ENCODE measurements around the gene TICAM2. TPM values are rescaled to one million over a fixed set of nuclear protein-coding genes. Genes with fewer than 3 reads are reported as not detected.
A peak's percentile ranks its signal among the peaks of the same experiment; 100 is the strongest.

The TICAM2 gene
- total RNA-seq, 4 donors from 2014 or later: 0.59 to 1.3 (median 0.78) TPM

GRCh38 chr5:115545351-115545882 is 56.9 kb downstream of the TICAM2 start:
- no peak for ATAC-seq
- intact Hi-C loops (cut with DNase I; ENCODE audit: low total_unique reads): loop anchor here (2.0 kb wide), 1 partner anchor 123 kb away; no protein-coding TSS in a partner anchor

GRCh38 chr5:115544436-115545350 is 57.6 kb downstream of the TICAM2 start, which contains the start of gene FEM1C:
Gene FEM1C (minus strand): TSS chr5:115544775. CDS start chr5:115543493, 1,282 bp downstream.
- Histone ChIP-seq H3K4me1 (peaks cover 18 to 21% of the 10 kb centered on the region in 2 donors), H3K4me3 (peak within 1 kb of the TSS; percentile 85 to 96 (median 88)), H3K9me3 (no peaks in the 10 kb centered on the region), H3K36me3 (peaks cover 0 to 6% of the 10 kb centered on the region in 2 donors), H3K27me3 (no peaks in the 10 kb centered on the region), H3K27ac (peak within 1 kb of the TSS; percentile 96 to 99 (median 98))
- intact Hi-C loops (cut with DNase I; ENCODE audit: low total_unique reads): loop anchor here (1.0 to 5.0 kb wide), 5 partner anchors 83 to 298 kb away; partner anchors contain the start of genes AP3S1, ATG12 and TMED7
- TF ChIP-seq CTCF (IDR thresholded peaks at IDR 0.05 in 4 of 5, conservative IDR thresholded peaks at IDR 0.05 in 1 of 5): no peak
- peak; percentile 99 for TF ChIP-seq POLR2A (IDR thresholded peaks at IDR 0.05)
- ATAC-seq (peak; percentile 86 to 88), DNase-seq (peak; percentile 97)
- in situ Hi-C loops (cut with MboI; ENCODE audit: low sequenced_read_pairs in 4 of 4): loop anchor here in 2 of 4 donors (10.0 kb wide), 1 partner anchor 170 kb away; no protein-coding TSS in a partner anchor

More at GRCh38 chr5:115545351-115545882, 56.9 kb downstream of the TICAM2 start:
- DNase-seq: no peak
- Histone ChIP-seq H3K9me3 (no peaks in the 10 kb centered on the region), H3K27ac (peak overlapping the region; percentile 88 to 98 (median 96)), H3K36me3 (peaks cover 0 to 6% of the 10 kb centered on the region in 2 donors), H3K4me3 (peak overlapping the region in 3 of 4 donors; percentile 51 to 86 (median 66)), H3K27me3 (no peaks in the 10 kb centered on the region), H3K4me1 (peaks cover 10 to 14% of the 10 kb centered on the region in 2 donors)
- no peak for TF ChIP-seq POLR2A (IDR thresholded peaks at IDR 0.05)
- no peak for TF ChIP-seq CTCF (IDR thresholded peaks at IDR 0.05 in 4 of 5, conservative IDR thresholded peaks at IDR 0.05 in 1 of 5)
- in situ Hi-C loops (cut with MboI; ENCODE audit: low sequenced_read_pairs in 4 of 4): loop anchor here in 2 of 4 donors (10.0 kb wide), 1 partner anchor 171 kb away; no protein-coding TSS in a partner anchor

DNA sequence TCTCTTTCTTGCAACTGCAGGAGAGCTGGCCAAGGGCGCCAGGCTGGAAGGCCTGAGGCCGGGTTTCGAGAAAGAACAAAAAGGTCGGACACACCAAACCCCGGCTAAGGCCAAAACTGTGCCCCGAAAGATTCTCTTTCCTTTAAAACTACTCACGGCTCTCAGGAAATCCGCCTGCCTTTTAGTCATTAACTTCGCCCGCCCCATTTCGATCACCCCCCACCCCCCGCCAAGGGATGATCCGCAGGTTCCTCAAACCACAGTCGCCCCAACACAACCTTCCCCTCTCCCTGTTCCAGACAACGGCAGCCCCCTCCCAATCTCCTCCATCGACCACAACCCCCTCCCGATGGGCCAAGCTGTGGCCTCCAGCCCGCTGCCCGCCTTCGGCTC is 58.2 kb downstream of the TICAM2 start:
- TF ChIP-seq POLR2A (IDR thresholded peaks at IDR 0.05) (no peak), CTCF (IDR thresholded peaks at IDR 0.05 in 4 of 5, conservative IDR thresholded peaks at IDR 0.05 in 1 of 5) (no peak)
- peaks cover 24 to 28% of the 10 kb centered on the region in 2 donors for H3K4me1 ChIP-seq
- DNase-seq (peak in 1 of 2 donors; percentile 57), ATAC-seq (peak; percentile 34 to 42)
- H3K36me3 ChIP-seq: peaks cover 0 to 6% of the 10 kb centered on the region in 2 donors
- H3K27me3 ChIP-seq: no peaks in the 10 kb centered on the region
- peak overlapping the region; percentile 96 to 99 (median 98) for H3K27ac ChIP-seq
- in situ Hi-C loops (cut with MboI; ENCODE audit: low sequenced_read_pairs in 4 of 4) (loop anchor here in 2 of 4 donors (10.0 kb wide), 1 partner anchor 169 kb away; no protein-coding TSS in a partner anchor), intact Hi-C loops (cut with DNase I; ENCODE audit: low total_unique reads) (loop anchor here (1.0 to 5.0 kb wide), 5 partner anchors 83 to 298 kb away; partner anchors contain the start of genes AP3S1, ATG12 and TMED7)
- H3K4me3 ChIP-seq: peak overlapping the region; percentile 85 to 96 (median 88)
- H3K9me3 ChIP-seq: no peaks in the 10 kb centered on the region

DNA sequence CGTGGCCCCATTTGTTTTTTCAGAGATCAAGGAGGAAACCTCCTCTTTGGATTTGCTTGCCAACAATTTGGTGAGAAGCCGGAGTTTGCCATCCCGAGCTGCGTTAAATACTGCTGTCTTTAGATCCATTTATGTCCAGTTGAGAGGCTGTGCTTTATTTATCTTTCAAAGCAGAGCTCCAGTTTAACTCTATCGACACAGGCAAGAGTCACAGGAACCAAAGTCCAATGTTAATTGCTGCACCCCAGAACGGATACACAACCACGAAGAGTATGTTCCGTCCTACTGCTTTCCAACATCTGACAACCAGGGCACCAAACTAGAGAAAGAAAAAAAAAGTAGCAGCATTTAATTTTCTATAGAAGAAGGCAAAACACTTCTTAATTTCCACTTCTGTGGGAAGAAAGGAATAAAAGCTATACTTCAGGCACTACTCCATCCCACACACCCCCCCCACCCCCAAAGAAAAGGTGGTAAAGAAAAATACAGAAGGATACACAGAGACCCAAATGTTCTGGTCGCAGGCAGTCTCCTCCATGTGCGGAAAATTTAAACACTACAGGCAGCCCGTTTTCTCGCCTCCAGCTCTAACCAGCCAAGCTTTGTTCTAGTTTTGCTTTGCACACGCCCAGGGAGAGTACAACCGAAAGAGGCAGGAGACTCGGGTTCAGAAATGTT is 58.8 kb downstream of the TICAM2 start:
- DNase-seq (peak in 1 of 2 donors; percentile 26), ATAC-seq (peak; percentile 38 to 48)
- Histone ChIP-seq H3K27me3 (no peaks in the 10 kb centered on the region), H3K4me3 (peak overlapping the region; percentile 85 to 96 (median 88)), H3K9me3 (no peaks in the 10 kb centered on the region), H3K27ac (peak overlapping the region; percentile 96 to 99 (median 98)), H3K36me3 (peaks cover 0 to 6% of the 10 kb centered on the region in 2 donors), H3K4me1 (peaks cover 30 to 33% of the 10 kb centered on the region in 2 donors)
- no peak for TF ChIP-seq POLR2A (IDR thresholded peaks at IDR 0.05)
- no peak for TF ChIP-seq CTCF (IDR thresholded peaks at IDR 0.05 in 4 of 5, conservative IDR thresholded peaks at IDR 0.05 in 1 of 5)
- in situ Hi-C loops (cut with MboI; ENCODE audit: low sequenced_read_pairs in 4 of 4) (loop anchor here in 2 of 4 donors (10.0 kb wide), 1 partner anchor 169 kb away; no protein-coding TSS in a partner anchor), intact Hi-C loops (cut with DNase I; ENCODE audit: low total_unique reads) (loop anchor here (1.0 to 5.0 kb wide), 6 partner anchors 83 to 299 kb away; partner anchors contain the start of genes AP3S1, ATG12 and TMED7)

Measured in gastrocnemius medialis (tissue), 4 donors.